GM19468 (cell line): ENCODE measurements around the gene NIN.
"Not testable (repeated sequence)": the region's sequence is repeated elsewhere in the genome, so short reads cannot be mapped to it uniquely, and the experiment has no call there.

Experiments
- ATAC-seq: cut with Tn5 transposase; IDR thresholded peaks from one replicate; pipeline ENCODE4 v1.9.1; 2021; ENCODE audit warnings: mild to moderate bottlenecking, moderate library complexity, moderate number of reproducible peaks; ENCODE audit not compliant: unreplicated experiment; ENCODE audit errors: extremely low read depth

NIN gene

DNA sequence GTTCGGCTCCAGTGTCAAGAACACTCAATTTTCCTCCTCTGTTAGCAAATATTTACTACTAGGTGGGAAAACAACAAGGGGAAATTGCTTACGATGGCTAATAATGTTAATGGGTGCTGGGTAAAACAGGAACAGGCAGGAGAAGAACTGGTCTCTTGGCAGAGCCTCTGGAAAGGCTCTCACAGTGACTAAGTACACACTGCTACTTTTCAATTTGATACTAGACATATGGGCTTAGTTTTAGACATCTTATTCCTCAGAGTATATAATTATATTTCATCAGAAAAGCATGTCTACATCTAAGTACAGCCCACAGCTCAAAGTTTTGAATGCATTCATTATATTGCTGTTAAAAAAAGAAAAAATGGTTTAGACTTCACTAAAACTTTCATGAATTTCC lies 97.5 kb downstream of the NIN start:
- ATAC-seq, result no peak

DNA sequence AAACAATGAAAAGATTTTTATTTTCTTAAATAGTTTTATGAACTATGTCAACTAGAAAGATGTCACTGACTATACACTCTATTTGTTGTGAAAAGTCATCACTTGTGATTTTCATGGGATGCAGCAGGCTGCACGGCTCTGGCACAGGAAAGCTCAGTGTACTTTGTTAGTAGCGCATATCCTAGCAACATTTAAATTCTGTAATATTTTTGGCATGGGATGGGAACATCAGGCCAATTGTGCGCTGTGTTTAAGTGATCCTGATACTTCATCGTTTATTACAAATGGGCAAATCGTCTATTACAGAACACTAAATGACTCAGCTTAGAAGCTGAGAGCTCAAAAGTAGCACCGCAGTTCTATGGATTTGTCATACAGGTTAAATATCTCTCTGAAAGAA lies 102.1 kb downstream of the NIN start:
- no peak for ATAC-seq

DNA sequence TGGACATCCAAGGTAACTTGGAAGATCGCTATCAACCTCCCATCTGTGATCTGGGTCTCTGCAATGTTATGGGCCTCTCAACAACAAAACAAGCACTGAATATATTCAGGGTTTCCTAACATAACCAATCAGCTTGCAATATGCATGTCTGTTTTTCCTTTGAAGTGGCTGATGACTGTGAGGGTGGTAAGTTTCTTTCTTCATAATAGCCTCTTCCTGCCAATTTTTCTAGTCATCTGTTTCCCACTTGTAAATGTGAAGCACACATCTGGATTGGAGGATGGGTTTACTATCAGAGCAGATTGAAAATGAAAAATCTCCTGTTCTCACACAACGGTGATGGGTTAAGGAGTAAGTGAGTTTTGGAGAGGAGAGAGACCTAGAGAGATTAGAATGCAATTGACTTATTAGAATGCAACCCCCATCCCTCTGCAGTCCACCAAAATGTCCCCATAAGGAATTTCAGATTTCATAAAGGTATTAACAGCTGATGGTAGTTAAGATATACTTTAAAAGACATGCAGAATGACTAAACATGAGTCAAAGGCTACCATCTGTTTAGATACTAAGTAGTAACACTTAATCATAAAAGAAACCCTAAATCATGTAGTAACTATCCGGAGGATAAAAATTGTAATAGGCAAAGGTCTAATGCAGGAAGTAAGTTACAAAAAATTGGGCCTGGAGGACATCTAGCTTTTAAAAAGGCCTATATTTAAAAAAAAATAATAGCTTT lies 104.4 kb downstream of the NIN start:
- no peak for ATAC-seq

DNA sequence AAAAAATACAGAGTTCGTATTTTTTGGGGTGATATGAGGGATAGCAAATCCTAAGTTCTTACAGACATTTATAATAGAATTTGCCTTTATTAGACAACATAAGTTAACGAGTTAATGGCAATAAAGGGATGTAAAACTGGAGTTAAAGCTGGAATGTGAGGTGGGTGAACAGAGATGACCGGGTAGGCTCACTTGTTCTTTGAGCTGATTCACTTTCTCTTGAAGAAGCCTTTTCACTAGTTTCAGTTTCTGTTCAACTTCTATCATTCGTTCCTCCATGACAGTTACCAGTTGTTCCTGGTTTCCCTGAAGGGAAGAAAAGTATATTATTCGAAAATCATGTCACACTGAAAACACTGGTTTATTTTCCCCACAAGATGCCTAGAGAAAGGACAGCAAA lies 105.2 kb downstream of the NIN start:
- no peak for ATAC-seq

DNA sequence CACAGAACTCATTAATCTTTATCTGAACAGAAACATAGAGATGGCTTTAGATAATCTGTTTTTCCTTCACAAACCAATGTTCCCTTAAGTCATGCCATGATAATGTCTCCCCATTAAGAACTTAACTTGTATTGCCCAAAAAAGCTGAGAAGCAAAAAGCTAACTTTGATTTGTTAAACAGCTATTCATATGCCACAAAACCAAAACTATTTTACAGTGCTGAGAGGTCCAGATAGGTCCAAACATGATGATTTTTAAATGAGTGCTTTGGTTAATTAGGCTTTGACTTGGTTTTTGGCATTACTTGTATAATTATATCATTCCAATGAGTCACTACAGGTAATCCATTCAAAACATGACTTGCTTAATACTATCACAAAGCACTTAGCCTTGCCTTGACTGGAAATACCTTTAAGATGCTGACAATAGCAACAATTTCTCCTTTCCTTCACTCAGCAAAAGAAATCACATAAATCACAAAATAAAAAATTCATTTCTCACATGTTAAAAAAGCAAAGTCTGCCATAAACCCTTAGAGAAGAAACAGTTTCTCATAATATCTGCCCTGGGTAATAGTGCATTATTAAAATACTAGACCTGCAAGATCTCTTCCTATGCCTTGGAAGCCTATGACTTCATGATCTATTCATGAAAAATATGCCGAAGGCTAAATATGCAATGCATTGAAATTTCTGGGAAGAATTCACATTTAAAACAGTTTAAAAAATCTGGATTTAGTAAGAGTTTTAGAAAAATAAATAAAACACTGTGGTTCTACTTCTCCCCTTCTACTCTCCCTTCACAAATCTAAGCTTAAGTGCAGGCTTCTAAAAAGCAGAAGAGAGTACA lies 110.8 kb downstream of the NIN start:
- no peak for ATAC-seq

DNA sequence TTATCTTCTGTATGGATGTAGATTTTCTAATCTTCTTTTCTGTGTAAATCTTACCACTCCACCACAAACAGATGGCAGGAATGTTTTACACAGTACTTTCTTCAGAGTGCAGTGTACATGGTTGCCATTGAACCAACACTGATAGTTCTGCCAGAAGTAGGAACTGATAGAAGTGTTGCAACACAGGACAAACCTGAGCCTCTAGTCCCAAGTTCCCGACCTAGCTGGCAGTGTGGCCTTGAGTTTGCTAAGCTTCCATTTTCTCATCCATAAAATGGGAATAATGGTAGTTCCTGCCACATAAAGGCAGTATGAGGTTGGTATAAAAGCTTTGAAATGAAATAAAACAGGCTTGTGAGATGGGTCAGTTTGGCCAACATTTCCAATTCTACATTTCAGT lies 112.0 kb downstream of the NIN start:
- ATAC-seq, result no peak

DNA sequence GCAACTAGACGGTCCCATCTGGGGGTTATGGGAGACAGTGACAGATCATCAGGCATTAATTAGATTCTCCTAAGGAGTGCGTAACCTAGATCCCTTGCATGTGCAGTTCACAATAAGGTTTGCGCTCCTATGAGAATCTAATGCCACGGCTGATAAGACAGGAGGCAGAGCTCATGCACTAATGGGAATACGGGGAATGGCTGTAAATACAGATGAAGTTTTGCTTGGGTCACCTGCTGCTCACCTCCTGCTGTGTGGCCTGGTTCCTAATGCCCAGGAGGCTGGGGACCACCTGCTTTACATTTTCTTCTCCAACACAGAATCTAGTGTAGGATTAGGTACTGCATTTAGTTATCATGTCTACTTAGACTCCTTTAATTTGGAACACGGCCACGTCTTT lies 113.2 kb downstream of the NIN start:
- ATAC-seq, result no peak

DNA sequence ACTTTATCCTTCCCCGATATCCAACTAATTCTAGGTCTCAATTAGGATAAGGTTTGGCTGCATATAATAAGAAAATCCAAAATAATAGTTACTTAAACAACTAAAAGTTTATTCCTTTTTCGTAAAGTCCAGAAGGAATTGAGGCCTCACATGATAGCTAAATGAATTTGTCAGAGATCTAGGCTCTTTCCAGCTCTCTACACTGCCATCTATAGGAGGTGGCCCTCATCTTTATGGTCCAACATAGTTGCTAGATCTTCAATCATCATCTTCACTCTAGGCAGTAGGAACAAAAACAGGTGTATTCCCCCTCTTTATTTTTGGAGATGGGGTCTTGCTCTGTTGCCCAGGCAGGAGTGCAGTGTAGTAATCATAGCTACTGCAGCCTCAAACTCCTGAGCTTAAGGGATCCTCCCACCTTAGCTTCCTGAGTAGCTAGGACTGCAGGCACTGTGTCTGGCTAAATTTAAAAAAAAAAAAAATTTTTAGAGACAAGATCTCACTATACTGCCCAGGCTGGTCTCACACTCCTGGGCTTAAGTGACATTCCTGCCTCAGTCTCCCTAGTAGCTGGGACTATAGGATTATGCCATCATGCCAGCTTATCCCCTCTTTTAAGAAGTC lies 116.4 kb downstream of the NIN start:
- ATAC-seq, result no peak

DNA sequence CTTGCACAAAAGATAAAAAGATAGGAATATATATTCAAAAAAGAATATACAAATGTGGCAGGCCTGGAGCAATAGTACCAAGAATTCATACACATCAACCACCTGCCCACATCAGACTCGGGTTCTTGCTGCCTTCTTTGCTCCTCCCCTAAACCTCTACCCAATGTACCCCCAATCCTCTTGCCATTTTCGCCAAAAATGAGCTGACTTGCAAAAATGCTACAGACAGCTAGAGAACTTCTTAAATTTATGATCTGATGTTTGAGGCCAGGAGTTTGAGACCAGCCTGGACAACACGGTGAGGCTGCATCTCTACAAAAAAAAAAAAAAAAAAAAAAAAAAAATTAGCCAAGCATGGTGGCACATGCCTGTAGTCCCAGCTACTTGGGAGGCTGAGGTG lies 119.9 kb downstream of the NIN start:
- no peak for ATAC-seq

DNA sequence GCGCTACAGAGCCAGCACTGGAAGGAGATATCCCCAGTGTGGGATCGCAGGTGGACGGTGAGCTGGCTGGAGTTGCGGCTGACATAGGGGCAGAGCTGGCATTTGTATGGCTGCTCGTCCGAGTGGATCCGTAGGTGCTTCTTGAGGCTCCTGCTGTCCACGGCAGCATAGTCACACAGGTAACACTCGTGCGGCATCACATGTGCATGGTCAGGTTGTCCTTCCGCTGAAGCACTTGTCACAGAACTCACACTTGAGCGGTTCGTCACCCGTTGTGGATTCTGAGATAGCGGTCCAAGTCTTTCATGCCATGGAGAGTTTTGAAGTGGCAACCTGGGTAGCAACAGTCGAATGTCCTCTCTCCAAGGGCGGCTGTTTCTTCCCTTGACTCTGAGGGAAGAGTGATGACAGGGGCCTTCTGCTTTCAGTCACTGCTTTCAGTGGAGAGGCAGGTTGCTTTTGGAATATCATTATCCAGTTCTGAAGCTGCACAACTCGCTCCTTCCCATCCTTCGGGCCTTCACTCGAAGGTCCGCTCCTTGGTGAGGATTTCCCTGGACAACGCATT lies 125.9 kb downstream of the NIN start:
- ATAC-seq, result no peak

DNA sequence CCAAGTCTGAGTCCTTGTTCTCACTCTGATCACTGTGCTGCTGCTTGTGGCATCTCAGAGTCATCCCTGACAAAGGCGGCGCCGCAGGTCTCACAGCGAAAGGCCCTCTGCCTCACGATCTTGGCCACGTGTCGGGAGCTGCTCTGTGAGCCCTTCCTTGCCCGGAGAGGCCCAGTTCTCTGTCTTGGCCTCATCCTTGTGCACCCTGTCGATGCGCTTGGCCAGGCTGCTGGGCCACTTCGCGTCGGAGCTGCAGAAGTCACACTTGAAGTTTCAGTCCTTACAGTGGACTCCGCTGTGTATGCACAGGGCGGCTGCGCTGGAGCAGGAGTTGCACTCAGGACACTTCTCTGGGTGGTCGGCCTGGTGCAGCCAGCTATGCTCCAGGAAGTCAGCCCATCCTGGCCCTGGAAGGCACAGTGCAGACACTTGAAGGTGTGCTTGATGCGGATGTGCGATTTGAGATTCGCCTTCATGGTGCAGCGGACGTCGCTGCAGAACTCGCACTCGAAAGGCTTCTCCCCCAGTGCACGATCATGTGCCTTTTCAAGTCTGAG lies 126.4 kb downstream of the NIN start:
- no peak for ATAC-seq

DNA sequence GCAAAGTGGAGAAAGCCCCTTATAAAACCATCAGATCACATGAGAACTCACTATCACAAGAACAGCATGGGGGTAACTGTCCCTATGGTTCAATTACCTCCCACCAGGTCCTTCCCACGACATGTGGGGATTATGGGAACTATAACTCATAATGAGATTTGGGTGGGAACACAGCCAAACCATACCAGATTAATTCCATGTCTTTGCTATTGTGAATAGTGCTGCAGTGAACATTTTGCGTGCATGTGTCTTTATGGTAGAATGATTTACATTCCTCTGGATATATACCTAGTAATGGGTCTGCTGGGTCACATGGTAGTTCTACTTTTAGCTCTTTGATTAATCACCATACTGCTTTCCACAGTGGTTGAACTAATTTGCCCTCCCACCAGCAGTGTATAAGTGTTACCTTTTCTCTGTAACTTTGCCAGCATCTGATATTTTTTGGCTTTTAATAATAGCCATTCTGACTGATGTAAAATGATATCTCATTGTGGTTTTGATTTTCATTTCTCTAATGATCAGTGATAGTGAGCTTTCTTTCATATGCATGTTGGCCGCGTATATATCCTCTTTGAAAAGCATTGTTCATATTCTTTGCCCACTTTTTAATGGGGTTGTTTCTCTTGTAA lies 133.2 kb downstream of the NIN start:
- no peak for ATAC-seq

DNA sequence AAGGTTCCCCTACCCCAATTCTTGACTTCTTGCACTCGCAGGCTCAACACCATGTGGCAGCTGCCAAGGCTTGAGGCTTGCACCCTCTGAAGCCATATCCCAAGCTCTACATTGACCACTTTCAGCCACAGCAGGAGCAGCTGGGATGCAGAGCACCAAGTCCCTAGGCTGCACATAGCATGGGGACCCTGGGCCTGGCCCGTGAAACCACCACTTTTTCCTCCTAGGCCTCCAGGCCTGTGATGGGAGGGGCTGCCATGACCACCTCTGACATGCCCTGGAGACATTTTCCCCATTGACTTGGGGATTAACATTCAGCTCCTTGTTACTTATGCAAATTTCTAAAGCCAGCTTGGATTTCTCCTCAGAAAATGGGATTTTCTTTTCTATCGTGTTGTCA lies 136.7 kb downstream of the NIN start:
- ATAC-seq, result not testable (repeated sequence)

DNA sequence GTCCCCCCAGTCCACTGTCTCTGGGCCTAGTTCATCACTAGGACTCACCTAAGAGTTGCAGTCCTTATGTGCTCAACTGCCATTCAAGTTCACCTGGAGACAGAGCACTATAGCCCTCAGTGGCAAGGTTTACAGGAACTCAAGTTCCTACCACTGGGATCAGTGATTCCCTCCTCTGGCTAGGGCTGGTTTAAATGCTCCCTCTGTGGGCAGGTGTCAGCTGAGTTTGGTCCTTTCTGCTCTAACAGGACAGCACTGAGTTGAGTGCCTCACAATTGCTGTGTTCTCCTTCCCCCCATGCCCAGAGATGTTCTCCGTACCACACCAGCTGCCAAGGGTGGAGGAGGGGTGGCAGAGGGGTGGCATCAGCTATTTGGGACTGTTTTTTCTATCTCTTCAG lies 142.1 kb downstream of the NIN start:
- ATAC-seq, result no peak

DNA sequence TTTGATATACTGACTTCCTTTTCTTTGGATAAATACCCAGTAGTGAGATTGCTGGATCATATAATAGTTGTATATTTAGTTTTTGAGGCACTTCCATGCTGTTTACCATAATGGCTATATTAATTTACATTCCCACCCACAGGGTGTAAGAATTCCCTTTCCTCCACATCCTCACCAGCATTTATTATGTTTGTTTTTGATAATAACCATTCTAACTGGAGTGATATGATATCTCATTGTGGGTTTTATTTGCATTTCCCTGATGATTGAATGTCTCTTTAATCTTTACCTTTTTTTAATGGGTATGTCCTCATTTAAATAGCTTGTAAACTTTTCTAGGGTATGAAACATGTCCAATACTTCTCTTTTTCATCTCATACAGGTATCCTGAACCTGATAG lies 151.3 kb downstream of the NIN start:
- no peak for ATAC-seq

DNA sequence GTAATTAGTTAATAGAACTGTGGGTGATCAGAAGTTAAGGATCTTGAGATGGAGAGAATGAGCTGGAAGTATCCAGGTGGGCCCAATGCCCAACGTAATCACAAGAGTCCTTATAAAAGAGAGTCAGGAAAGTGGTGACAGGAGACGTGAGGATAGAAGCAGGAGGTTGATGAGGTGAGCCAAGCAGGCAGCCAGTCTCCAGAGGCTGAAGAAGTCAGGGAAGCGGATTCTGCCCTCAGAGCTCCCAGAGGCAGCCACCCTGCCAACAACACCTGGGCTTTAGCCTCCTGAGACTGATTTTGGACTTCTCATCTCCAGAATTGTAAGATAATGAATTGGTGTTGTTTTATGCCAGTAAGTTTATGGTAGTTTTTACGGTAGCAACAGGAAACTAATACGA lies 152.8 kb downstream of the NIN start:
- ATAC-seq, result no peak

DNA sequence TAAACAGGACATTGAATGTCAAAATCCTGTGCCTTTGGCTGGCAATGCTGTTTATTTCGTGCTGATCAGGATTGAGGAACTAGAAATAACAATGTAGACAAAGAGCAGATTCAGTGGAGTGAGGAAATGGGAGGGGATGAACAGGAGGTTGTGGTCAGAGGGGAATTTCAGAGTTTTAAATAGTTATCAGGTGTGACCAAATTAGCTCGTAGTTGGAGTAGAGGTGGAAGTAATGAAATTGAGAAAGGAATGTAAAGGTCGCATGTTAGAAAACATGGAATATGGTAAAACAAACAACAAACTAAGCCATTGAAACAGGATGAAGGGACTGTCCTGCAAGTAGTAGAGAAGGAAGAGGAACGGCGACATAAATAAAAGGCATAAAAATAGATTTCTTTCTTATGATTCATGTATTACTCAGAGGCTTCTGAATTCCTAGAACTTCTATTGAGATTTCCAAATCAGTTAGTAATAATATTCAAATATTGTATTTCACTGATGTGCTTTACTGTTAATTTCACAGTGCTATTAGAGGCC lies 153.4 kb downstream of the NIN start:
- no peak for ATAC-seq

DNA sequence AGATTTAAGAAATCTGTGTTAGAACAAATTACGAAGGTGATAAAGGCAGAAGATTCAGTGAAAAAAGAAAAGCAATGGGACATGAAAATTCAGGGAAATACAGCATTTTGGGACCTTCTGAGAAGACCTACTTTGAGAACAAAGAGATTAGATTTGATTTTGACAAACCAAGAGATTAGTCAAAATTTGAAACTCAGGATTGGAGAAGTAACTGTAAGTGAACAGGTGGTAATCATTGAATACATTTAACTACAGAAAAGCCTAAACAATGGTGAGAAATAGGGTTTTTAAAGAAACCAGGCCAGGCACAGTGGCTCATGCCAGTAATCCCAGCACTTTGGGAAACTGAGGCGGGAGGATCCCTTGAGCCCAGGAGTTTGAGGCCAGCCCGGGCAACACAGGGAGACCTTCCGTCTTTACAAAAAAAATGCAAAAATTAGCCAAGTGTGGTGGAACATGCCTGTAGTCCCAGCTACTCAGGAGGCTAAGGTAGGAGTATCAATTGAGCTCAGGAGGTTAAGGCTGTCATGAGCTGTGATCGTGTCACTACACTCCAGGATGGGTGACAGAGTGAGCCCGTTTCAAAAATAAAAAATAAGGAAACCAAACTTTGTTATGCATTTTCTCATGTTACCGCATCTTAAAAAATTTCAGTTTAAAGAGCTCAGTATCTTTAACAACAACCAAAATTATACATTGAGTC lies 154.0 kb downstream of the NIN start:
- no peak for ATAC-seq

DNA sequence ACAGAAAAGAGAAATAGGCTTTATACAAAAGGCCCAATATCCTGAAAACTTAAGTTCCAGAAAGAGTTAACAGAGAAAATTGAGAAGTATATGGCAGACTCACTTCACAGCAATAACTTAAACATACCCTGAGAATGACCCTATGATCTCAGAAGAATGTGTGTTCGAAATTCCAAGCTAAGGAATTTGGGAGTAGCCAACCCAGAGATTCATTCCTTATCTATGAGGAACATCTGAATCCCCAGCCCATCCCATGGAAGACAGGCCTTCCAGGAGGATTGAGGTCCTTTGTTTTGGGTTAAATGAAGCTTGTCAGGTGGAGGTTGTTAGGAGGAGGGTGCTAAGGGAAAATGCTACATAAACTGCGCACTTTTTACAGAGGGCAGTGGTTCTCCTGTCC lies 155.4 kb downstream of the NIN start:
- ATAC-seq, result no peak
